GM19372 (cell line): ENCODE results near the gene HORMAD2.
"Not testable (repeated sequence)": the region's sequence is repeated elsewhere in the genome, so short reads cannot be mapped to it uniquely, and the experiment has no call there.

Experiments
- ATAC-seq: cut with Tn5 transposase; IDR thresholded peaks from one replicate; pipeline ENCODE4 v1.9.1; 2021; ENCODE audit warnings: mild to moderate bottlenecking, low read depth, moderate library complexity; ENCODE audit not compliant: unreplicated experiment

The HORMAD2 gene

DNA sequence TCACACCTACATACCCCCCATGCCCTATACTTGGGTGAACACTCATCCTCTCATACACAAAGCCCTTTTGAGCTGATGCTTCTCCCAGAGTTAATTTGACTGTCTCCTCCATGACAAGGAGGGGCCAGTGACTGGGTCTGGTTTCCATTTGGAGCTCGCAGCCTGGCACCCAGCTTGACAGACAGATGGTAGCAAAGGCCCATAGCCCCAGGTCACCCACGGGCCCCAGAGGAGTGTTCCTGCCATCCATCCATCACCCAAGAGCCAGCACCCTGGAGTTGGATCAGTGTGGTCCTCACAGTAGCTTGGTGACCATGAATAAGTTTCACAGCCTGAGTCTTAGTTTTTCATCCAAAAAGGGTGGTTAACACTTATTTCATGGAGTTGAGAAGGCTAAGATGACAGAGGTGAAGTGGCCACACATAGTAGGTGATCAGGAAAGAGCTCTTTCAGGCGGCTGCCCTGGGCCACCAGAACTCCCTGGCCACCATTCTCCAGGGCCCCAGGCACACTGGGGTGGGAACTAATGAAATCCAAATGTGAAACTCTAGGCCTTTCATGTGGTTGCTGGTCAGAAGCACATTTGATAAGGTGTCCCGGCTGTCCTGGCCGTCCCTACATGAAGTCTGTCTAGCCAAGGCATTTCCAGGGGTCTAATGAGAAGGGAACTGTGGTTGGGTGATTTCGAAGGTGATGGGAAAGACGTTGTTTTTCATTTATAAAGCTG is 123.9 kb downstream of the HORMAD2 start:
- no peak for ATAC-seq

DNA sequence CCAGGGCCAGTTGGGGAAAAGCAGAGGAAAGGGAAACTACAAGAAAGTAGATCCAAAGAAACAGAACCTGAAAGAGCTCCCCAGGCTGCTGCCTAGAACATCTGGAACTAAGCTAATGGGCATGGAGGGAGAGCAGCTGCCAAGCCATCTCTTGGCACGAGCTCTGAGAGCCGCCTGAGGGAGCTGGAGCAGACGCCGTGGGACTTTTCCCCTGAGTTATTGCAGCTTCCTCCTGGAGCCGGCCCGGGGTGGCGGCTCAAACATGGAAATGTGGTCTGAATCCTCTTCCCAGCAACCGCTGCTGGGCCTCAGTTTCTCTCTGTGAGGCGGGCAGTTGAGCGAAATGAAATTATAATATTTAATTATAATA is 124.5 kb downstream of the HORMAD2 start:
- ATAC-seq, result no peak

DNA sequence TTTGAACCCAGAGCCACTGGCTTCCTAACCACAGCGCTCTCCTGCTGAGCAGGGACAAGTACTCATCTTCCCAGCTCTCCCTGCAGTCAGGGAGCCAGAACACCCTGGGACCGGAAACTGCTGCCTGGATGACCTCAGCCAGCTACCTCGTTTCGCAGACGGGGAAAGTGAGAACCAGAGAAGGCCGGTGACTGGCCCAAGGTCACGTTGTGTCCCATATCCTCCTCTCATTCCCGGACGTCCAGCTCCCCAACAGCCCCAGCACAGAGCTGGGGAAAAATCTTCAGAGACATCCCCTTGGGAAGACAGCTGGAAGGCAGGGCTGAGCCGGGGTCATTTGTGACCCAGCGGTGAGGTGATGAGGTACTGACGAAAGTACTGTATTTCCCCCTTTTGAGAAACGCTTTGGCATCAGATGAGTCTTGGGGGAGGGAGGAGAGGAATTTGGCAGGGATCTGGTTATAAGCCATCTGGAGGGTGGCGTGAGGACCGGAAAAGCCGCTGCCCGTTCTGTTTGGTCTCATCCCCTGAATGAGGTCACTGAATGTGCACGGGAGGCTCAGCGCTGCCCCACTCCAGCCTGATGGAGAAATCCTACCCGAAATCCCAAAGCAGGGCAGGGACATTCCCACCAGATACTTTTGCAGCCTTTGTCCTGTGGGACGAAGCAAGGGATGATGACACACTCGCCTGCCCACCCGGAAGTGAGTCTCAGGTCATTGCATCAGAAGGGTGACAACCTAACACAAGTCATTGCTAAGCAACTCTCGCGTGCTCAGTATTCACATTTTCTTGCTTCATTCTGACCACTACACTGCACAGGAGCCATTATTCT is 125.2 kb downstream of the HORMAD2 start:
- ATAC-seq, result no peak

DNA sequence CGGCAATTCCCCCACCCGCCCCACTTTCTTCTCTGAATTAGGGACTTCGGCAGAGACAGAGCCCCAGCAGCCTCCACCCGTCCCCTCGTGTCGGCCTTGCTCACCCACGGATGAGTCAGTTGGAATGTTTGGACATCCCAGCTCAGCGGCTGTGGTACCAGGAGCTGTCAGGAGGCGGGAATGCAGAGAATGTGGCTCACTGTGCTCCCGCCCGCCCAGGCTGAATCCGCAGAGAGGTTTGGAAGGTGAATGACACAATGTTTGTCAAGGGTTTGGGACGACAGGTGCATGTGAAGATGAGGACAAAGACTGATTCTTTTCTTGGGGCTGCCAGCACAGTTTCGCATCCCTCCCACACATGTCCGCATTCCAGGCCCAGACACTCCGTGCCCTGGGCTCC is 126.7 kb downstream of the HORMAD2 start:
- ATAC-seq, result no peak

DNA sequence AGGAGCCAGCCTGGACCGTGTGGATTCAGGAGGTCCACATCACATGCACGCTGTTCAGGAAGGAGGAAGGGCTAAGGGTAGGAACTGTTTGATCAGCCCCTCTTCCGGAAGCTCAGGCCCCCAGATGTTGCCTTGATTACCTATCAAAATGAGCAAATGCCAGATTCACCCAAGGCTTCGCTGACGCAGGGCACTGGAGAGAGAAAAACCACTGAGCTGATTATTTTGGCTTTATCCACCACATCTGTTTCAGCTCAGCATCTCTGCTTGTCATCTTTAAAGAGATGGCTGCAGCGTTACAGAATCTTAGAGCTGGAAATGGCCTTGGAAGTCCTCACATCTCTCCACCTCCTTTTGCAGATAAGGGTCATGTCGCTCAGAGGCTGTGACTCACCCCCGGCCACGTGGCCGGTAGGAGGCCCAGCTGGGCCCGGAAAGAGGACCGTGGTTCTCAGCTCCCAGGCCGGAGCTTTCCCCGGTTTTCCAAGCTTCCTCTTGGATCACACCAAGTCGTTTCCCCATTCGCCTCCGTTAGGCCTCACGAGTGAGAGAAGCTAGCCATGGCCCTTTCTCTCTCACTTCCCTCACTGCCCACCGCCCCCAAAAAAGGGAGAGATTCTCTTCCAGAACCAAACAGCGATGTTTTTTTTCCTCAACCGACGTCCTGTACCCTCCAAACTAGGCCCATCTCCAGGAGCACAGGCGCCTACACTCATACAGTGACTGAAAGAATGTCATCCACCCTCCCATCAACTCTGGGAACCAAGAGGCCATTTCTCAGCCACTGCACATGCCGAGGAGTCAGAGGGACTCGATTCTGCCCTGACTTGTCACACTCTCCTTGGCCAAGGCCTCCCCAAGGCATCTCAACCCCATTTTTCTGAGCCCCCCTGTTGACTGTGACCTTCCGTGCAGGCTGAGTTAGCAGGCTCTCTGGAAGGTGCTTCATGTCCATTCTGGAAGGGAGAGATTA is 128.7 kb downstream of the HORMAD2 start:
- ATAC-seq, result no peak

DNA sequence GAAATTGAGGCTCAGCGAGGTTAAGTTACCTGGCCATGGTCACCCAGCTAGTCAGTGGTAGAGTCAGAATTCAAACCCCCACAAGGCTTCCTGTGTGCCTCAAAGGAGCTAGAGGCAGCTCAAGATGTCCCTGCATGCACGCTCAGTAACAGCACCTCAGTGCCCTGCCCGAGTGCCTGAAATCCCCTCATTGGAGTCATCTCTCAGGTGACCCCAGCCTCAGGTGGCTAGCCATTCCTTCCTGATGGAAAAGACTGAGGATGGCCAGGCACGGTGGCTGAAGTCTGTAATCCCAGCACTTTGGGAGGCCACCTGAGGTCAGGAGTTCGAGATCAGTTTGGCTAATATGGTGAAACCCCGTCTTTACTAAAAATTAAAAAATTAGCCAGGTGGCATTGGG is 129.4 kb downstream of the HORMAD2 start:
- ATAC-seq, result no peak

DNA sequence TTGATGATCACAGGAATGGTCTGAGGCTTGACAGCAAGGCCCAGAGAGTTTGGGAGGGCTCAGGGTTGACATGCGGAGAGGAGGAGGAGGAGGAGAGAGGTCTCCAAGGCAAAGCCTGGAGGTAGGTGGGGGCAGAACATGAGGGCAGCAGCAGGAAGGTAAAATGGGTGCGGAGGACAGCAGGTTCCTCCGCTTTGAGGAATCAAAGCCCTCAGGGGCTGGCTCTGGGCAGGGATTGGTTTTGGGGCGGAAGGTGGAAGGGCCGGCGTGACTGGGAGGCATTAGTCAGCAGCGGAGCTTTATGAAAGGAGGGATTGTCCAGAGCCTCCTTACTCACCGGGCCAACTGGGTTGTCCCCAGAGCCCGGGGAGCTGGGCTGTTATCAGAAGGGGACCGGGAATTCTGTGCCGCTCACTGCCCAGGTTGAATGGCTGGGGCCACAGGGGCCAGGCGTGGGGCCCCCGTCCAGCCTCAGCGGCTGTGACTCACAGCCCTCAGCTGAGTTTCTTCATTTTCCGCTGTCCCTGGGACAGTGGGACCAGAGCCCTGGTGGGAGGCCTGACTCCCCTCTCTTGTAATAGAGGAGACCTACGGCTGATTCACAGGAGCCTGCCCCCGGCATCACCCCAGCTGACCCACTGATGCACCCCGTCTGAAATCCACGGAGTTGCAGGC is 130.1 kb downstream of the HORMAD2 start:
- ATAC-seq, result no peak

DNA sequence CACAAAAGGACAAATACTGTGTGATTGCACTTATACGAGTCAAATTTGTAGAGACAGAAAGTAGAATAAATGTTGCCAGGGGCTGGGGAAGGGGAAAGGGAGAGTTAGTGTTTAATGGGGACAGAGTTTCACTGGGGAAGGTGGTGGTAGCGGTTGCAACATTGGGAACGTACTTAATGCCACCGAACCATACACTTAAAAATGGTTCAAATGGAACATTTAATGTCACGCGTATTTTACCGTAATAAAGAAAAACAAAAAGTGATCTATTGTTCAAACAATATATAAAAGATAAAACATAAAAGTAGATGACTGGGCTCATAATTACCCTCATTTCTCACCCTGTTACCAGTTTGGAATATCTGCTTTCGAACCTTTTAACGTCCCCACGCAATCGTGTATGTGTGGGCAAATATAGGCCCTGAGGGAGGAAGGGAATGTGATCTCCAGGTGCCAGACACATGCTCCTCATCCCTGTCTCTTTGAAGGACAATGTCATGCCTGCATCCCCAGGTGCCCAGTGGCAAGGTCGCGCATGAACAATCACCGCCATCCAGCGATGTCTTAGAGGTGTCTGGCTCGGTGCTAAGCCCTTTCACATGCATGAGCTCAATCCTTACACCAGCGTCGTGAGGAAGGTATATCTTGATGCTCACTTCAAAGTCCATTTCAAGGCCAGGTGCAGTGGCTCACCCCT is 131.0 kb downstream of the HORMAD2 start:
- ATAC-seq, result no peak

DNA sequence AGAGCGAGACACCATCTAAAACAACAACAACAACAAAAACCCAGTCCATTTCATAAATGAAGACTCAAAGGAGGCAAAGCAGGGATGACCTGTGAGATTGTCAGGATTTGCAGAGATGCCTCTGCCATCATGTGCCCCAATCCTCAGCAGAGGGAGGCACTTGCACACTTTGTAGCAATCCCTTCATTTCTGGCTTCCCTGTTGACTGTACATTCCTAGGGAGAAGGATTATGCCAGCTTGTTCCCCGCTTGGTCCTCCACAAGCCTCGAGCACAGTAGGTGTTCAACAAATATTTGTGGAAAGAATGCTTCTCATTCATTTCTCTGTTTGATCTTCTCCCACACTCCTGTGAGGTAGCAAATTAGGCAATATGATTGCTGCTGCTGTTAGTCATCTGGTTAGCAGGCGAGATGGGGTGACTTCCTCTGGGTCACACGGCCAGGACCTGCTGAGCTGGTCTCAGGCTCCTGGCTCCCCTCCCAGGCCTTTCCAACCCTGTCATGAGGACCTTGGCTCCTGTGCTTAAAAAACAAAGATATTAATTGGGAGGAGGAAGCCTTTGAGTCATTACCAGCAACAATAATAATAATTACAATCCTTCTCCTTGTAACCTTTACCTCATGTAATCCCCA is 132.2 kb downstream of the HORMAD2 start:
- no peak for ATAC-seq

DNA sequence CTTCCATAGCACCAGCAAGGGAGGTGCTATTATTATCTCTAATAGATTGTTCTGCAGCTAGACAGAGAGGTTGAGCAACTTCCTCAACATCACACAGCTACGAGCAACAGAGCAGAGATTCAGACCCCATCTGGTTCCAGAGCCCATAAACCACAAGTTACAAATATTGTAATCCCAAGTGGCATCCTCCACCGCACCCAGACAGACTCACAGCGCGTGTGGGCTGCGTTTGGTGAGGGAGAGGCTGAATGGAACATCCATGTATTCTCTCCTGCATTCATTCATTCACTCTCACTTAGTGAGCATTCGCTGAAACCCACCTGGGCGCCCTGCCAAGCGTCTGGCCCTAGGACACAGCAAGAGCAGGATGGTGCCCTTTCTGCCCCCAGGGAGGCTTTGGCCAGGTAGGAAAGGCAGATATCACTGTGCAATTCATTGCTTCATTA is 132.8 kb downstream of the HORMAD2 start:
- no peak for ATAC-seq

DNA sequence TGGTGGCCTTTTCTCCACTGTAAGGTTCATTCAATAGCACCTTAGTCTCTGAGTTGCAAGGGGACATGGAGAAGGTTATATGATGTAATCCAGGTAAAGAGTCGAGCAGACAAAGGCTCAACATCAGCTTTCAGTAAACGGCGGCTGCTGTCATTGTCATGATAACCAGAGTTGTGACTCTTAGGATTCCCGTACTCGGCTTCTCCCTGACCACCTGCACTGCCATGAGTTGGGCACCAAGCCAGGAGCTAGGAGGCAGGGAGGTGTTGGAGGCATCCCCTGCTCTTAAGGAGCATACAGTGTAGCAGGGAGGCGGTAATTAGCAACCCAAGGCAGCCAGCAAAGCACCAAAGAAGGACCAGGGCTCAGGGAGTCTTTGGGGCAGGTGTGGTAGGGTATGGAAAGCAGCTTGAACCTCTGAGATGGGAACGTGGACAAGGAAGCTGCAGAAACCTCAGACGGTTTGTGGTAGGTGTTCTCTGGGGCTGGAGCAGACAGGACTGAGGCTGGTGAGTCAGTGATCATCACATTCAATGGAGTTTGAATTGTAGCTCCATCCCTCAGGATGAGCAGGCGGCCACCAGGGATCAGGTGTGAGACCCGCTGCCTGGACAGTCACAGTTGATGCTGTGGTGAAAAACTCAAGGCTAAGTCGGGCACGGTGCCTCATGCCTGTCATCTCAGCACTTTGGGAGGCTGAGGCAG is 134.6 kb downstream of the HORMAD2 start:
- no peak for ATAC-seq

DNA sequence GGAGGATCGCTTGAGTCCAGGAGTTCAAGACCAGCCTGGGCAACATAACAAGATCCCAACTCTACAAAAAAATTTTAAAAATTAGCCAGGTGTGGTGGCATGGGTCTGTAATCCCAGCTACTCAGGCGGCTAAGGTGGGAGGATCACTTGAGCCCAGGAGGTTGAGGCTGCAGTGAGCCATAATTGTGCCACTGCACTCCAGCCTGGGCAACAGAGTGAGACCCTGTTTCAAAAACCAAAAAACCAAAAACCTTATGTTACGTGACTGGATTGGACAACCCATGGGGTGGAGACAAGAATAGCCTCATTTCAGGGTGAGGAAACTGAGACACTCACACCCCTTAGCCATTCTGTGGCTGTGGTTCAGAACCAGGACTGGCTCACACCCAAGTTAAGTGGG is 136.0 kb downstream of the HORMAD2 start:
- not testable (repeated sequence) for ATAC-seq

DNA sequence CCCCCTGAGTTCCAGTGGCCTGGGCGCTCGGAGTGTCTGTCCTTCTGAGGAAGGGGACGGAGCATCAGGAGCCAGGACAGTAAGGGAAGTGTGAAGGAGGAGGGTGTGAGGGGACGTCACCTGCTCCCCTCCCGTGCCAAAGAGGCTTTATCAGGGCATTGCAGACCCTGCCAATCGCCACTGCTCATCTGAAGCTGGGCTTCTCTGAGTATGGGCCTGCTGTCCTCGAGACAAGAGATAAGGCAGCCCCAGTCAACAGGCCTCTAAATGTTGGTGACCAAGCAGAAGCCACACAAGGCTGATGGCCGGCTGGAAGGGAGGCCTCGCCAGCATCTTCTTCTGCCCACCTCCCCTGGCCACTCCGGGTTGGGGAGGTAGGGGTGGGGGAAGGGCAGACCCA is 136.4 kb downstream of the HORMAD2 start:
- no peak for ATAC-seq

DNA sequence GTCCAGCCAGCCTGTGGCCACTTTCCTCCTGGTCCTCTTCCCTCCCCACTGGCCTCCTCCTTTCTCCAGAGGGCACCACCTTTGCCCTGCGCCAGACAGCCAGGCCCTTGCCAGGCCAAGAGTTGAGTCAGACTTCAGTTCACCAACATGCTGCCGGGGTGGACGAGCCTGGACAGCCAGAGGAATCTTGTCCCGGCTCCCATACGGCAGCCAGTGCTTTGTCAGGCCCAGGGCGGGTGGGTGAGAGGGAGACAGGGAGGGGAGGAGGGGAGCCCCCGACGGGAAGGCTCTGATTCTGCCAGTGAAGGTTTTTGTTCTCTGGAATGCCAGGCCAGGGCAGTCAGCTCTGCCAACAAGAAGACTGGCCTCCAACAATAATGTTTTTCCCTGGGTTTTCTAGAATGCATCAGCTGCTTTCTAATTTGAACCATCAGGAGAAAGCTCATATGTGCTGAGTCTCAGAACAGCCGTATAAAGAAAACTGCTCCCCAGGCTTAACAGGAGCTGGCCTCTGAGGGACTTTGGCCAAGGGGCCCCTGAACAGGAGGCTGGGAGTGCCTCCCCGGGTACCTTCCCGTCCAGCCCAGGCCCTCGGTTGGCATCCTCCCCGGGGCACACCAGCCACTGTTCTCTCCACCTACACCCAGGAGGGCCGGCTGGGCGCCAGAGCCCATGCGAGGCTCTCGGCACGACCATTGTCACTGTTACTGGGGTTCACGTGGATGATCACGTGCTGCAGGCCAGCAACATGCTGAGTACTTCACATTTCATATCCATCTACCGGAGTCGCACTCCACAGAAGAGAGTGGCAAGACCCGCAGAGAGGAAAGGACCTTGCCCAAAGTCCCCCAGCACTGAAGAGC is 137.7 kb downstream of the HORMAD2 start:
- ATAC-seq, result no peak

DNA sequence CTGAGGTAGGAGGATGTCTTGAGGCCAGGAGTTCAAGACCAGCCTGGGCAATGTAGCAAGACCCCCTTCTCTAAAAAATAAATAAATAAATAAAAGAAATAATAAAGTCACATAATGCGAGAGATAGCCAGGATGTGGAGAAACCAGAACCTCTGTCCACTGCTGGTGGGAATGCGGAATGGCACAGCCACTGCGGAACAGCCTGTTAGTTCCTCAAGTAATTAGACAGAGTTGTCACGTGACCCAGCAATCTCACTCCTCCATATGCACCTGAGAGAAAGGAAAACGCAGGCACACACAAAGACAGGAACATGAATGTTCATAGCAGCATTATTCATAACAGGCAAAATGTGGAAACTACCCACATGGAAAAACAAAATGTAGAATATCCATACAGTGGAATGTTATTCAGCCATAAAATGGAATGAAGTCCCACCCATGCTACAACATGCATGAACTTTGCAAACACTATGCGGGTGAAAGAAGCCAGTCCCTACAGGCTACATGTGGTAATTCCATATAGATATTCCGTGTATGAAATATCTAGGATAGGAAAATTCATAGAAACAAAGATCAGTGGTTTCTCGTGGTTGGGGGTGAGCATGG is 138.9 kb downstream of the HORMAD2 start:
- ATAC-seq, result no peak

DNA sequence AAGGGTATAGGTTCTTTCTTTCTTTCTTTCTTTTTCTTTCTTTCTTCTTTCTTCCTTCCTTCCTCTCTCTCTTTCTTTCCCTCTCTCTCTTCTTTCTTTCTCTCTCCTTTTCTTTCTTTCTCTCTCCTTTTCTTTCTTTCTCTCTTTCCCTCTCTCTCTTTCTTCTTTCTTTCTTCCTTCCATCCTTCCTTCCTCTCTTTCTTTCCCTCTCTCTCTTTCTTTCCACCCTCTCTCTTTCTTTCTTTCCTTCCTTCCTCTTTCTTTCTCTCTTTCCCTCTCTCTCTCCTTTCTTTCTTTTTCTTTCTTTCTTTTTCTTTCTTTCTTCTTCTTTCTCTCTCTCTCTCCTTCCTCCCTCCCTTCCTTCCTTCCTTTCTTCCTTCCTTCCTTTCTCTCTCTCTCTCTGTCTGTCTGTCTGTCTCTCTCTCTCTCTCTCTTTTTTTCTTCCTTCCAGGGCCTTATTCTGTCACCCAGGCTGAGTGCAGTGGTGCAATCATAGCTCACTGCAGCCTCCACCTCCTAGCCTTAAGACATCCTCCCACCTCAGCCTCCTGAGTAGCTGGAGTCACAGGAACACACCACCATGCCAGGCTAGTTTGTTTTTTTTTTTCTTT is 139.5 kb downstream of the HORMAD2 start:
- ATAC-seq, result no peak
